ENCODE measurements around the gene EPOP. TPM values are rescaled to one million over a fixed set of nuclear protein-coding genes. Genes with fewer than 3 reads are reported as not detected.

The EPOP gene
- 1.1 and 1.5 TPM in 2 replicates for total RNA-seq

DNA sequence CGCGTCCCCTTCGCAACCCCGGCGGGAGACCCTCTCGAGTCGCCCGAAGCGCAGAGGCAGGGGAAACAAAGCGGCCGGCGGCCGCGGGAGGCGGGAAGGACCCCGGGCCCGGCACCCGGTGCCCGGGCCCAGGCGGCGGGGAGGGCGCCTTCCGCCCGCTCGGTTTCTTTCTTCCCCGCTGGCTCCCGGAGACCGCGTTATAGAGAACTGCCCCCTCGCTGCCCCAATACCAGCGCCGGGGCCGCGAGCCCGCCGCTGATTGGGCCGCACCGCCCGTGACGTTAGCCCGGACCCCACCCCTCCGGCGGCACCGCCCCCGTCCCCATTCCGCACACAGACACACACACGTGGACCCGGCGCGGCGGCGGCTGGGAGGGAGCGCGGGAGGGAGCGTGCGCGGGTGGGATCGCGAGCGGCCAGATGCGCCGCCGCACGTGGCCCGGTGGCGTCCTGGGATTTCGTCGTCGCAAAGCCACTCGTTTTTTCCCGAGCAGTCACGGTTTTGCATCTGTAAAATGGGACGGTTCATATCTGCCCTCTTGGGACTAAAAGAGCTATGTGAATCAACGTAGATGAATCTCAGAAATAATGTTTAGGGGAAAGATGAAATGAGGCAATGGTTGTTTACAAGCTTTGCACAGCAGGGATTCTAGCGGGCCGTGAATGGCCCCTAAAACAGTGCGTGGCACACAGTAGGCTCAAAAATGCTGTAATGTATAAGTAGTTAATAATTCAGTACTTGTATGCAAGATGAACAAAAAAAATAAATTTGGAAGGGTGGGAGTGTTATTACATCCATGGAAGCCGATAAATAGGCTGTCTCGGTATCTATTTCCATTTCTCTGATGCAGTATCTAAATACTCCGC lies at the start of gene EPOP:
Gene EPOP (minus strand): TSS at position 209 of the 867 bp plus-strand sequence. CDS start 462 bp downstream, outside the sequence.

GRCh38 chr17:38704606-38705522 lies 30.1 kb upstream of the EPOP start, which contains the start of gene MLLT6:
MLLT6 (plus strand) TSS chr17:38705273; CDS start chr17:38705633, 360 bp downstream.

Other genes with a start within 250 kb of the EPOP start
- 9.3 and 17.6 TPM in 2 replicates for gene ARHGAP23, start 246.5 kb downstream of the EPOP start, total RNA-seq
- gene SRCIN1, start 69.0 kb downstream of the EPOP start, total RNA-seq: under 0.01 TPM in 1 of 2 replicates, not detected in the other
- 15.7 and 25.4 TPM in 2 replicates for gene MLLT6, start 30.3 kb upstream of the EPOP start, total RNA-seq
- 3.9 and 11.1 TPM in 2 replicates for gene CISD3, start 55.4 kb upstream of the EPOP start, total RNA-seq
- 1.7 and 1.9 TPM in 2 replicates for gene PCGF2, start 73.4 kb upstream of the EPOP start, total RNA-seq
- gene PSMB3, start 77.8 kb upstream of the EPOP start, total RNA-seq: 157 and 293 TPM in 2 replicates
- 68.8 and 87.6 TPM in 2 replicates for gene PIP4K2B, start 124.6 kb upstream of the EPOP start, total RNA-seq
- gene CWC25, start 150.4 kb upstream of the EPOP start, total RNA-seq: 6.8 and 9.6 TPM in 2 replicates
- 1,598 and 1,625 TPM in 2 replicates for gene RPL23, start 178.8 kb upstream of the EPOP start, total RNA-seq
- 138 and 228 TPM in 2 replicates for gene LASP1, start 195.1 kb upstream of the EPOP start, total RNA-seq

All from regular cardiac myocyte (primary cell).